ENCODE data around the gene CSTF1. TPM values are rescaled to one million over a fixed set of nuclear protein-coding genes. Genes with fewer than 3 reads are reported as not detected.

CSTF1 gene
- total RNA-seq, 1 donor from 2014 or later, result 24.4 TPM

DNA sequence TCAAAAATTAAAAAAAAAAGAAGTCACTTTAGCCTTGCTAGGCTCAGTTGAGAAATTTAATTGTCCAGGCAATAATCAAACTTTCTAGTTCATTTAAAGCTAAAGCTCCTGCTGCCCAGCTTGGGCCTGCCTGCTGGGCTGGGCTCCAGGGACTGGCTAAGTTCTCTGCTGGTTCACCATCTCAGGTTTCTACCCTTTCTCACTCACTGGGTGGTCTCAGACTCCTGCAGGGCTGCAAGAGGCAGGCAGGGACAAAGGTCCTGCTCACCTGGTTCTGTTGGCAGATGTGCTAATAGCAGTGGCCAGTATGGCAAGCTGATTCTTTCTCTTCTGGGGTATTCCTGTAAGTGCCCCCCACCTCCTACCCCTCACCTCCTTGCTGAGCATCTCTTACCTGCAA, 54.8 kb downstream of the CSTF1 start:
- DNase-seq (no peak), ATAC-seq (no peak)
- no peaks in the 10 kb centered on the region for H3K9me3 ChIP-seq
- no peak overlapping the region for H3K4me3 ChIP-seq
- H3K27me3 ChIP-seq (ENCODE audit: low read depth), result peaks cover 7% of the 10 kb centered on the region
- H3K36me3 ChIP-seq, result peaks cover 7% of the 10 kb centered on the region
- H3K4me1 ChIP-seq, result peaks cover under 1% of the 10 kb centered on the region
- H3K27ac ChIP-seq, result no peak overlapping the region
- no peak for TF ChIP-seq CTCF (IDR thresholded peaks at IDR 0.05)
- intact Hi-C loops (cut with DNase I), result no loop called here

GRCh38 chr20:56449459-56449858, 57.0 kb downstream of the CSTF1 start:
- Histone ChIP-seq H3K9me3 (no peaks in the 10 kb centered on the region), H3K27me3 (ENCODE audit: low read depth) (peaks cover 3% of the 10 kb centered on the region), H3K36me3 (peaks cover 14% of the 10 kb centered on the region), H3K4me3 (no peak overlapping the region), H3K4me1 (no peaks in the 10 kb centered on the region), H3K27ac (no peak overlapping the region)
- no peak for TF ChIP-seq CTCF (IDR thresholded peaks at IDR 0.05)
- intact Hi-C loops (cut with DNase I), result no loop called here
- DNase-seq, result no peak
- ATAC-seq, result no peak

DNA sequence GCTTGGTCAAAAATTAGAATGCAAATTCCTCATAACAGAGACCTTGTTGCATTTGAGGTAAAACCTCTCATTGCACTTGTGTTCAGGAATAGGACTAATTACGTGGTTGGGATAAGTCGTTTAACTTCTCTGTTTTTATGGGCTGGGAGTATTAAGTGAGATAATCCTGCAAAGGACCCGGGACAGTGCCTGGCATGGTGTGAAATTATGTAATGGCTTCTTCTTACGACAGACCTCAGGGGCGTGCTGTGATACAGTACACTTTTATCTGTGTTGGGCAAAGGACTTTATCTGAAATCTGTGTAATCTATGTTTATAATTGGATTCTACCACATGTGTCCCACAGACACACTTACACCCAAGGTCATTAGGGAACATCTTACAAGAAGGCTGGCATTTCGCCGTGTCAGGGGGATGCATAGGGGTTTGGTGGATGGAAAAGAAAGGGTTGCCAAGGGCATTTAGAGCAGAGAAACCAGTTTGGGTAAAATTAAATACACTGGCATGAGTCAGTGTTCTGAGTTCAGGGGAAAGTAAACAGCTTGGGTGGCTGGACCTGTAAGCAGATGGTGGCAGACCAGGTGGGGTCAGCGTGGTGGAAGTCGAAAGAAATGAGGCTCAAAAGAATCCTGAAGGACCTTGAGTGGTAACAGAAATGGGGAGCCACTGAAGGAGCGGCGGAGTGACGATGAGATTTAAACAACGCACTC, 58.8 kb downstream of the CSTF1 start:
- Histone ChIP-seq H3K4me1 (no peaks in the 10 kb centered on the region), H3K36me3 (peaks cover 8% of the 10 kb centered on the region), H3K9me3 (no peaks in the 10 kb centered on the region), H3K27me3 (ENCODE audit: low read depth) (no peaks in the 10 kb centered on the region), H3K4me3 (no peak overlapping the region), H3K27ac (no peak overlapping the region)
- DNase-seq (no peak), ATAC-seq (no peak)
- no peak for TF ChIP-seq CTCF (IDR thresholded peaks at IDR 0.05)
- intact Hi-C loops (cut with DNase I), result no loop called here

DNA sequence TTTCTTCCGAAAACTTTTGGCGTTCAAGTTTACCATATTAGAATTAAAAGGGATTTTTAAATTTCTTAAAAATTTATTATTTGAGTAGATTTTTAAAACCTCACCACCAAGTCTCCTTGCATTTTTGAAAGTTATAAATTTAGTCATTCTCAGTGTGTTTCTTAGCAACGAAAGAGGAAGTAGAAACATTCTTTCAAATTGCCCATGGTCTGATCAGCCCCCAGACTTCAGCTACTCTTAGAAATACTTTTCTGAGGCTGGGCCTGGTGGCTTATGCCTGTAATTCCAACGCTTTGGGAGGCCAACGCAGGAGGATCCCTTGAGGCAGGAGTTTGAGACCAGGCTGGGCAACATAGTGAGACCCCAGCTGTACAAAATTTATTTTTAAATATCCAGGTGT, 60.9 kb downstream of the CSTF1 start:
- no peaks in the 10 kb centered on the region for H3K4me1 ChIP-seq
- no peak for TF ChIP-seq CTCF (IDR thresholded peaks at IDR 0.05)
- ATAC-seq (no peak), DNase-seq (no peak)
- no peak overlapping the region for H3K27ac ChIP-seq
- H3K9me3 ChIP-seq, result no peaks in the 10 kb centered on the region
- intact Hi-C loops (cut with DNase I), result no loop called here
- peaks cover 11% of the 10 kb centered on the region for H3K36me3 ChIP-seq
- H3K27me3 ChIP-seq (ENCODE audit: low read depth), result no peaks in the 10 kb centered on the region
- H3K4me3 ChIP-seq, result no peak overlapping the region

DNA sequence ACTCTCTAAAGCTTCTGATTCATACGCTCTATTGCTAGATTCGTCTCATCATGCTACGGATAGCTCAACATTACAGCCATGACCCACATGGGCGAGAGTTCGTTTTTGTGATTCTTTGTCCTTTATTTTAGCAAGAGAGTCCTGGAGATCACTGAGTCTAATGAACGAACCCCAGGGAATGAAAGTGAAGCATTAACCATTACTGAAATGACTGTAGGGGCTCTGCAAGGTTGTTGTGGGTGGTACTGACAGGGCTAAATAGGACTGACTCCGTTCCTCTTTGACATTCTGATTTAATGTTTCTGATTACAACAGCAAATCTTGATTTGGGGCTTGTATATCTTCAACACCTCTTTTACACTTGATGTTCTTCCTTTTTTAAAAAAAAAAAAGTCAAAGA, 62.3 kb downstream of the CSTF1 start:
- no peak for DNase-seq
- TF ChIP-seq CTCF (IDR thresholded peaks at IDR 0.05), result no peak
- H3K4me1 ChIP-seq, result no peaks in the 10 kb centered on the region
- H3K4me3 ChIP-seq, result no peak overlapping the region
- intact Hi-C loops (cut with DNase I), result no loop called here
- H3K27me3 ChIP-seq (ENCODE audit: low read depth), result no peaks in the 10 kb centered on the region
- no peak overlapping the region for H3K27ac ChIP-seq
- peaks cover 23% of the 10 kb centered on the region for H3K36me3 ChIP-seq
- no peaks in the 10 kb centered on the region for H3K9me3 ChIP-seq
- no peak for ATAC-seq

Other genes with a start within 250 kb of the CSTF1 start
- gene MC3R, start 143.9 kb upstream of the CSTF1 start, total RNA-seq, result not detected
- 36.4 TPM for gene FAM210B, start 33.7 kb upstream of the CSTF1 start, total RNA-seq
- 2.5 TPM for gene AURKA, start 430 bp upstream of the CSTF1 start, total RNA-seq
- gene CASS4, start 19.6 kb downstream of the CSTF1 start, total RNA-seq, result 23.9 TPM
- 68.6 TPM for gene RTF2, start 76.0 kb downstream of the CSTF1 start, total RNA-seq
- 0.71 TPM for gene FAM209A, start 132.1 kb downstream of the CSTF1 start, total RNA-seq
- gene FAM209B, start 140.6 kb downstream of the CSTF1 start, total RNA-seq, result 0.59 TPM
- 4.2 TPM for gene TFAP2C, start 236.7 kb downstream of the CSTF1 start, total RNA-seq